Stimulated activated CD4-positive, alpha-beta T cell treated with anti-CD3 and anti-CD28 coated beads, TNF-alpha, amount 100 ng/mL, for 1 hour (primary cell): ENCODE results near the gene CELSR1.

Experiments
- DNase-seq, 3 donors: peaks; one replicate each; pipeline ENCODE4 v3.0.0-alpha.2; 2020; ENCODE audit warnings: low read depth in 3 of 3, low spot score in 1 of 3

Gene CELSR1

GRCh38 chr22:46366801-46367706 lies 170.4 kb downstream of the CELSR1 start:
- no peak for DNase-seq

- no peak for DNase-seq
Measured at GRCh38 chr22:46366327-46366731, 171.1 kb downstream of the CELSR1 start.

GRCh38 chr22:46365166-46365624 lies 172.2 kb downstream of the CELSR1 start:
- DNase-seq = no peak

GRCh38 chr22:46364341-46365165 lies 172.9 kb downstream of the CELSR1 start:
- DNase-seq = no peak

GRCh38 chr22:46363611-46364321 lies 173.7 kb downstream of the CELSR1 start:
- DNase-seq = no peak

- DNase-seq = no peak
Measured at GRCh38 chr22:46362934-46363515, 174.4 kb downstream of the CELSR1 start.

- no peak for DNase-seq
Measured at GRCh38 chr22:46362203-46362933, 175.1 kb downstream of the CELSR1 start.

- no peak for DNase-seq
Measured at GRCh38 chr22:46361826-46362202, 175.6 kb downstream of the CELSR1 start.

- no peak for DNase-seq
Measured at GRCh38 chr22:46360891-46361290, 176.5 kb downstream of the CELSR1 start.

GRCh38 chr22:46360097-46360496 lies 177.3 kb downstream of the CELSR1 start:
- no peak for DNase-seq

- DNase-seq = no peak
Measured at GRCh38 chr22:46359362-46359761, 178.1 kb downstream of the CELSR1 start.

- no peak for DNase-seq
Measured at GRCh38 chr22:46358766-46359165, 178.7 kb downstream of the CELSR1 start.

GRCh38 chr22:46357711-46358520 lies 179.5 kb downstream of the CELSR1 start:
- no peak for DNase-seq

- DNase-seq = no peak
Measured at GRCh38 chr22:46356496-46357480, 180.6 kb downstream of the CELSR1 start.

- DNase-seq = no peak
Measured at GRCh38 chr22:46355996-46356471, 181.4 kb downstream of the CELSR1 start.

GRCh38 chr22:46355369-46355995 lies 181.9 kb downstream of the CELSR1 start:
- peak in 1 of 3 donors; percentile 53 for DNase-seq

- no peak for DNase-seq
Measured at GRCh38 chr22:46354993-46355305, 182.5 kb downstream of the CELSR1 start.
